IPS DF 19.7 (cell line): ENCODE data around the gene SLCO2B1.
"Not testable (repeated sequence)": the region's sequence is repeated elsewhere in the genome, so short reads cannot be mapped to it uniquely, and the experiment has no call there.

ENCODE experiments used
- DNase-seq: peaks from one replicate; pipeline ENCODE4 v3.0.0-alpha.2; 2013; ENCODE audit warnings: low read depth, low spot score

Gene SLCO2B1, protein sequence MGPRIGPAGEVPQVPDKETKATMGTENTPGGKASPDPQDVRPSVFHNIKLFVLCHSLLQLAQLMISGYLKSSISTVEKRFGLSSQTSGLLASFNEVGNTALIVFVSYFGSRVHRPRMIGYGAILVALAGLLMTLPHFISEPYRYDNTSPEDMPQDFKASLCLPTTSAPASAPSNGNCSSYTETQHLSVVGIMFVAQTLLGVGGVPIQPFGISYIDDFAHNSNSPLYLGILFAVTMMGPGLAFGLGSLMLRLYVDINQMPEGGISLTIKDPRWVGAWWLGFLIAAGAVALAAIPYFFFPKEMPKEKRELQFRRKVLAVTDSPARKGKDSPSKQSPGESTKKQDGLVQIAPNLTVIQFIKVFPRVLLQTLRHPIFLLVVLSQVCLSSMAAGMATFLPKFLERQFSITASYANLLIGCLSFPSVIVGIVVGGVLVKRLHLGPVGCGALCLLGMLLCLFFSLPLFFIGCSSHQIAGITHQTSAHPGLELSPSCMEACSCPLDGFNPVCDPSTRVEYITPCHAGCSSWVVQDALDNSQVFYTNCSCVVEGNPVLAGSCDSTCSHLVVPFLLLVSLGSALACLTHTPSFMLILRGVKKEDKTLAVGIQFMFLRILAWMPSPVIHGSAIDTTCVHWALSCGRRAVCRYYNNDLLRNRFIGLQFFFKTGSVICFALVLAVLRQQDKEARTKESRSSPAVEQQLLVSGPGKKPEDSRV

DNA sequence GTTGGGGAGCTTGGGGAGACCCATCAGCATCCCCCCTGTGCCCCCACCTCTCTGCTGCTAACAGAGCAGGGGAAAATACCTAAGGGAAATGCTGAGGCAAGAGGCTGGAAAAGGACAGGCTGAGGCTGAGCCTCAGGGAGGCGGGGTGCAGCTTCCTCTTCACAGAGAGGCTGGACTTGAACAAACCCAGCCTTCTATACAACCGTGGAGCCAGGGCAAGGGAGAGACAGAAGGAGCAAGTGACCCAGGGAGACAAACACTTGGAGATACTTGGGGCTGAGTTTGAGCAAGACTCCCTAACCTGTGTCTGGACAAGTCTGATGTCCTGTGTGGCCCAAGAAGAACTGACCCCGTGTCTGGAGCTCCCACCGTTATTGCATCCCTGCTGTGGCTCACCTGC lies at the start of gene SLCO2B1:
Gene SLCO2B1 (plus strand): TSS at position 229 of the 400 bp plus-strand sequence. CDS start 275 bp downstream, outside the sequence.
- no peak for DNase-seq

DNA sequence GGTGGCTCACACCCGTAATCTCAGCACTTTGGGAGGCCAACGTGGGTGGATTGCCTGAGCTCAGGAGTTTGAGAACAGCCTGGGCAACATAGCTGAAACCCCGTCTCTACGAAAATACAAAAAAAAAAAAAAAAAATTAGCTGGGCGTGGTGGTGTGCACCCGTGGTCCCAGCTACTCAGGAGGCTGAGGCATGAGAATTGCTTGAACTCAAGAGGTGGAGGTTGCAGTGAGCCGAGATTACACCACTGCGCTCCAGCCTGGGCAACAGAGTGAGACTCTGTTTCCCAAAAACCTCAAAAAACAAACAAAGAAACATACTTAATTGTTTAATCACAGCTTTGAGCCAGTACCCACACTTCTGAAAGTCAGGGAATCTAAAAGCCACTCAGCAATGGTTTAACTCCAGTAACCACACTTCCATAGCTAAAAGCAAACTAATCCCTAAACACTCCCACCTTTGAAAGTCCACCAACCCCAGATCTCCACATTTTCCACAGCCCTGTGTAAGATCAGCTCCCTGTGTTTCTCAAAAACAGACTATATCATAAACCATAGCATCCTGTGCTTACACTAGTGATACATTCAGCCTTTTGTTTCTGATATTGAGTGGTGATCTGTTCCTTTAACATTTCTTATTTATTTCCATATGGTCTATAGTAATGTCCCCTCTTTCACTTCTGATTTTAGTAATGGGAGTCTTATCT lies 49.3 kb upstream of the SLCO2B1 start:
- no peak for DNase-seq

DNA sequence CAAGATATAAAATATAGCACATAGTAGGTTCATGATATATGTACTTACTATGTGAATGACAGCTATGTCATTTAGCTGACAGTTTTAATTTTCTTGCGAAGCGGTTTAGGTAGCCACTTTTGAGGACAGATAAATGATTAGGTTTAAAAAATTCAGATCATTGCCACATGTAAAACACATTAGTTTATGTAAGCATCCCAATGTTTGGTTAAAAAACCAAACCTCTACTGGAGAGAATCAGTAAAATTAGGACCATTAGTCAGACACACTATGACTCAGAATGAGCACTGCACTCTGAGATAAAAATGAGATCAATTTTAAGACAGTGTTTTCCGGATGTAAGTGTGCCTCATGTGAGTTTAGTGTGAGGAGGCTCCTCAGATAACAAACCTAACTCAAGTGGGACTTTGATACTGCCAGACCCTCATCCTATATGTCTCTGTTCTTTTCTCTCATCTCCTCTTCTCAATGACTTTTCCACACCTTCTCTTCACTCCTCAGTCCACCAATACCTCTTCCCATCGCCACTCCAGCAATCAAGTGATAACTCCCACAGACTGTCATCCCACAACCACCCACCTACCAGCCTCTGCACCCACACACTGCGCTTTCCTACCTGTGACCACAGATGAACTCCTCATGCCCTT lies 47.4 kb upstream of the SLCO2B1 start:
- no peak for DNase-seq

DNA sequence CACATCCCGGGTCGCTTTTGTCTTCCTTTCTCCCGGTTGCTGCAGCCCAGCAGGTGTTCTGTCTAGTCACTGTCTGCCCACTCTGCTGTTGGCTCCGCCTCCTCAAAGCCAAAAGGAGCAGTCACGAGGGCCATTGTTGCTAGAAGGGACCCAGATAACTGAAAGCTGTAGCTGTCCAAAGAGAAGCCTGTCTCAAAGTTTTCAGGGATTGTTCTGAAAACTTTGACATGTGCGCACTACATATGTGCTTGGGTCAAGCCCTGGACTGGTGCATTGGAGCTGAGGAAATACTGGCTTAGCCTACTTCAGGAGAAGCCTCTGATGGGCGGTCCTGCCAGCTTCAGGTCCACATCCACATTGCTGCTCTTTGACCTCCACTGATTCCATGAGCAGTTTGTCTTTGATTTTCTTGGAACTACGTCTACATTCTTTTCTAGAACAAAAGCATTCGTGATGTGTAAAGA lies 45.4 kb upstream of the SLCO2B1 start:
- DNase-seq, result peak; percentile 74

DNA sequence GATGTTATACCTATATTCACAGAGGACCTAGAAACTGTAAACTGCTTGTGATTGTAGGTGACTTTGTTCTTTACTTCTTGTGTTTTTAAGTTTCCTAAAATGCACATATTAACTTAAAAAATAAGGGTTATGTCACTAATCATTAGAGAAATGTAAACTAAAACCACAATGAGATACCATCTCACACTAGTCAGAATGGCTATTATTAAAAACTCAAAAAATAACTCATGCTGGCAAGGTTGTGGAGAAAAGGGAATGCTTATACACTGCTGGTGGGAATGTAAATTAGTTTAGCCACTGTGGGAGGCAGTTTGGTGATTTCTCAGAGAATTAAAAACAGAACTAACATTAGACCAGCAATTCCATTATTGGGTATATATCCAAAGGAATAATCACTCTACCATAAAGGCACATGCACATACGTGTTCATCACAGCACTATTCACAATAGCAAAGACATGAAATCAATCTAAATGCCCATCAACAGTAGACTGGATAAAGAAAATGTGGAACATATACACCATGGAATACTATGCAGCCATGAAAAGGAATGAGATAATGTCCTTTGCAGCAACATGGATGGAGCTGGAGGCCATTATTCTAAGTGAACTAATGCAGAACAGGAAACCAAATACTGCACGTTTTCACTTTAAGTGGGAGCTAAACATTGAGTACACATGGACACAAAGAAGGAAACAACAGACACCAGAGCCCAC lies 44.8 kb upstream of the SLCO2B1 start:
- not testable (repeated sequence) for DNase-seq

DNA sequence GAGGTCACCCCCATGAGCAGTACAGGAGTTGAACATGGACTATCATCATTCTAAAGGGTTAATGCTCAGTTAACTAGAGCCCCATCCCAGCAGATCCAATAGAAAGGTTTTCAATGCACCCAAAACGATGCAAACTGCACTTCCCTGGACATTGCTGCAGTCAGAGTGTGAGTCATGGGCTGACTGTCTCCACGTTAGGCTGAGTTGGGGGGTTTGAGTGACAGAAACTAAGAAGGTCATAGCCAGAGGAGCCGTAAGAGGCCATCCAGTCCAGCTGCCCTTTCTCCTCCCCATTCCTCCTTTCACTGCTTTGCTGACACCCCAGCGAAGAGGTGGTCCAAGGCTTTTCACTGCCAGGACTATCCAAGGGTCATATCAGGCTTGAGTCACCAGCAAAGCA lies 43.7 kb upstream of the SLCO2B1 start:
- DNase-seq, result no peak

DNA sequence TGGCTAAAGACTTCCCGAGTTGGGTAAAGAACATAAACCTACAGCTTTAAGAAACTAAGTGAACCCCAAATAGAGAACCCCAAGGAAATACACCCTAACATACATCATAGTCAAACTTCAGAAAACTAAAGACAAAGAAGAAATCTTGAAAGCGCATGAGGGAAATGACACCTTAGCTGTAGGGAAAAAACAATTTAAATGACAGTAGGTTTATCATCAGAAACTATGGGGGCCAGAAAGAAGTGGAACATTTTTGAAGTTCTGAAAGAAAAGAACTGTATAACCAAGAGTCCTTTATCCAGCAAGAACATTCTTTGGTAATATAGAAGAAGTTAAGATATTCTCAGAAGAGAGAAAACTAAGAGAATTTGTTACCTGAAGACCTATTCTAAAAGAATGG lies 38.7 kb upstream of the SLCO2B1 start:
- DNase-seq, result no peak

DNA sequence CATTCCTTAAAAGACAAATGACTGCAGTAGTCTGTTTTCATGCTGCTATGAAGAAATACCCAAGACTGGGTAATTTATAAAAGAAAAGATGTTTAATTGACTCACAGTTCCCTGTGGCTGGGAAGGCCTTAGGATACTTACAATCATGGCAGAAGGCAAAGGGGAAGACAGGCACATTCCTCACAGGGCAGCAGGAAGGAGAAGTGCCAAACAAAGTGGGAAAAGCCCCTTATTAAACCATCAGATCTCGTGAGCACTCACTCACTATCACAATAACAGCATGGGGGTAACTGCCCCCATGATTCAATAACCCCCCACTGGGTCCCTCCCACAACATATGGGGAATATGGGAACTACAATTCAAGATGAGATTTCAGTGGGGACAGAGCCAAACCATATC lies 37.9 kb upstream of the SLCO2B1 start:
- DNase-seq, result no peak

DNA sequence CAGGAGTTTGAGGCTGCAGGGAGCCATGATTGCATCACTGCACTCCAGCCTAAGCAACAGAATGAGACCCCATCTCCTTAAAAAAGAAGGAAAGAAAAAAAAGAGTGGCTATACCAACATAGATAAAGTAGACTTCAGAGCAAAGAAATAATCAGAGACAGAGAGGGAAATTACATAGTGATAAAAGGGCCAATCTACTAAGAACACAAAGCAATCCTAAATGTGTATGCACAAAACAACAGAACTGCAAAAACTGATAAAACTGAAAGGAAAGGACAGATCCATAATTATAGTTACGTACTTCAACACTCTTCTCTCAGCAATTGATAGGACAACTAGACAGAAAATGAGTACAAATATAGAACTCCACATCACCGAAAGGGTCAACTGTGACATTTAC lies 36.4 kb upstream of the SLCO2B1 start:
- no peak for DNase-seq

DNA sequence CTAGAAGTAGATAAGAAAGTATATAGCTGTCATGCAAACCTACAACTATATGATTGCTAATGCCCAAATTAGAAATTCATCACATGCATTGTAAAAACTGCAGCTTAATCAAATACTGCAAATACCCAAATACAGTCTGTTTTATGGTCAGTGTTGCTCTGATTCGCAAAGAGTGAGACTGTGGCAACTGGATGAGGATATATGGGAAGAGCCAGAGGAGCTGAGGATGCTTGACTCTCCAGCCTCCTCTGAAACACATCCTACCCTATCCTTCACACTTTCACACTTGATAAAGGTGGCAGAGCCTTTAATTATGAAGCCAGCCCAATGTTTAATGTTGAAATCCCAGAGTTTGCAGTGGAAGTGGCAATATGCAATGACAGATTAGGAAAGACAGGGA lies 32.3 kb upstream of the SLCO2B1 start:
- no peak for DNase-seq

DNA sequence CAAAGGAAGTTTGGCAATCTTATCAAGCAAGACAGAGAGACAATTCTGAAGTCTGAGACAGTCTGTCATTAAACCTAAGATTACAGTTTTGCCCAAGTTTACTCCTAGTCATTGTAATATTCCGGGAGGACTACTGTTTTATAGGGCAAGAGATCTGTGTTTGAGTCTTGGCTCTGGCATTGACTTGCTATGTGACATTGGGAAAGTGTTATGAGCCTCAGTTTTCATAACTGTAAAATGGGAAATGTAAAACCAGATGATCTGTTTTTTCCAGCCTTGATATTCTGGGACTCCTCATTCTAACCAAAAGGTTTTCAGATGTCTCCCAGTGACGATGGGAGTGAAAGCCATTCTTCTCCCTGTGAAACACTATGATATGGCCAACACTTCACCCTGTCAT lies 24.3 kb upstream of the SLCO2B1 start:
- DNase-seq, result no peak

DNA sequence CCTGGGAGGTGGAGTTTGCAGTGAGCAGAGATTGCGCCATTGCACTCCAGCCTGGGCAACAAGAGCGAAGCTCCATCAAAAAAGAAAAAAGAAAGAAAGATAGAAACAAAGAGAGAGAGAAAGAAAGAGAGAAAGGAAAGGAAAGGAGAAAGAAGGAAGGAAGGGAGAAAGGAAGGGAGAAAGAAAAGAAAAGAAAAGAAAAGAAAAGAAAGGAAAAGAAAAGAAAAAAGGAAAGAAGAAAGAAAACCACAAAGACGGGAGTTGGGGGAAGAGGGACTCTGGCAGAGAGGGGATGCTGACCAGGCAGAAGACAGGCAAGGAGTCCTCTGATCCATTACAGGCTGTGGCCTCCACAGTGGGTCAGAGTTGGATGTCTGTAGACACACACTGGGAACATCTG lies 18.8 kb upstream of the SLCO2B1 start:
- no peak for DNase-seq

DNA sequence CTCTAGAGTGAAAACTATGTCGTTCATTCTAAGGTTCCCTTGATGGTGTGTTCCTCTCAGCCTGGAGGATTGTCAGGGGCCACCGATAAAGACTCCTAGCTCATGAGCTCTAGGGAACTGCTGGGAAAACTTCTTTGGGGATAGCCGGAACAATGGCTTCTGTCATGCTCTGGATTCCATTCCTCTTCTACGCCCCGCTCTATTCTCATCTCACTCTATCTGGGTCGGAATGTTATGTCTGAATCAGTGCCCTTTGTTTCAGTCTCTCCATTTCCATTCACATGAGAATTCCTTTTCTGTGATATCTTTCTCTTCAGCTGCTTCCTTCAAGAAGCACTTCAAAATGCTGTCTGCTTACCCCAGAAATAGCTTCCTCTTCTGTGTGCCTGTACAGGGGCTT lies 16.9 kb upstream of the SLCO2B1 start:
- no peak for DNase-seq

DNA sequence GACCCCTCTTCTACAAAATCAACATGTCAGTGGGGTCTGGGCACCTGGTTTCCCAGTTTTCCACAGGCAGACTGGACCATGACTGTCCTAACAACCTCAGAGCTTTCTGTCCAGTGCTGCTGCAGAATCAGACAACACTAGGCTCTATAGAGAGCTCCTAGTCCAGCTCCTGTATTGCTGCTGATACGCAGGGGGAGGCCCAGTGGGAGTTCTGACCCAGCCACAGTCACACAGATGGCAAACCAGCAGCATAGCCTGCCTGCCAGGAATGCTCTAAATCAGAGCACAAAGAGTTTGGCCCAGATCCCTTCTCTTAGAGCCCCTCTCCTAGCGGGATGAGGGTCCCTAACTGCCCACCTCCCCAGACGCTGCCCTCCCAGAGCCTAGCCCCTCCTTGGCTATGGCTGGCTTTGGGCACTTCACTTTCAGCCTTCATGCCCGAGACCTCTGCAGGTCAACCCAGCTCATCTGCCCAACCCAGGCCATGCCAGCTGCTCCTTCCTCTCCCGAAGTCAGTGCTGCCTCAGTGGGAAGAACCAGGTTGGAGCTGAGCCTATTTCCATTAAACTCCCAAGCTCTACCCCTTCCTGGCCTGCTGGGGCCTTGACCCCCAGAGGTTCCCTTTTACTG lies 15.8 kb upstream of the SLCO2B1 start:
- DNase-seq, result no peak

DNA sequence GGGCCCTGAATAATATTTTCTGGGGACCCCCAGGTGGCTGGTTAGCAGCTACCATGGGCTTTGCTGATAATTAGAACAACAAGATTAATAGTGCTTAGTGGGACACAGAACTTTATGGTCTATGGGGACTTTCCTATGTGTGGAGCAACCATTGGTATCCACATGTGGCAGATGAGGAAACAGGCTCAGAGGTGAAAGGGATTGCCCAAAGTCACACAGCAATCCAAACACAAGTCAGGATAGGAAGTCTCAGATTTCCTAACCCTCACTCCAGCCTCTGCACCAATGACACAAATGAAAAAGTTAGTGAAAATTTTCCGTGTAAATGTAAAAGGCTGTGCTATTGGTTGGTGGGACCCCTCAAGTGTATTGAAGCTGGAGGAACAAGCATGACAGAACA lies 15.3 kb upstream of the SLCO2B1 start:
- no peak for DNase-seq

DNA sequence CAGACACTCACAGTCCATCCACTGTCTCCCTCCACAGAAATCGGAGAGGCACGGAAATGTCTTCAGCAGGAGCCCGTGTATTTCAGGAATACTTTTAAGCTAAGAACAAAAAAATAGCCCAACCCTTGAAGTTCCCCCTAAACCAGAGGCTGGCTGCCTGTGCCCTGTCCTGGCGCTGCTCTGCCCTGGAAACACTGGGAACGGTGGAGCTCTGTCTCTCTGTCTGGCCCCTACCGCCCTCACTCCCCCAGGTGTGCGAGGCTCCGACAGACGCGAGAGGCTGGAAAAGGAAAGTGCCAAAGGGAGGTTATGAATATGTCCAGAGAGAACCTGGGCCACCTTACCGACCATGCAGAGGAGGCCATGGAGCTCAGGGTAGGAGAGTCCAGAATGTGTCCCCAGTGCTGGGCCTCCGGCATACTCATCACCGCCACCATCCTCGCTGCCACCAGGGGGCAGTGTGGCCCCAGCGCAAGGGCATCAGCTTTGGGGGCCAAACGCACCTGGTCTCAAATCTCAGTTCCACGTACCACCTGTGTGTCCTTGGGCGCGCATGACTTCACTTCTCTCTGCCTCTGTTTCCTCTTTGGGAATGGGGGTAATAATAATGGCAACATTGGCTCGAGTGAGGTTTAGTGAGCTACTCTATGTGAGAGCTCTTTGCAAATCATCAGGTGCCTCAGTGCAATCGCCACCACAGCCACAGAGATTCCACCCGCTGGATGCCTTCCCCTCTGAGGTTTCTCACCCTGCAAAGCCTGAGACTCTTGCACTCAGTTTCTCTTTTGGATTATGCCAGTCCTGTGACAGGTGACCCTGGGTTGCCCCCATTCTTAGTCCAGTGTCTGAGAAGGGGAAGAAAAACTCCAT lies 10.4 kb upstream of the SLCO2B1 start:
- peak; percentile 40 for DNase-seq

DNA sequence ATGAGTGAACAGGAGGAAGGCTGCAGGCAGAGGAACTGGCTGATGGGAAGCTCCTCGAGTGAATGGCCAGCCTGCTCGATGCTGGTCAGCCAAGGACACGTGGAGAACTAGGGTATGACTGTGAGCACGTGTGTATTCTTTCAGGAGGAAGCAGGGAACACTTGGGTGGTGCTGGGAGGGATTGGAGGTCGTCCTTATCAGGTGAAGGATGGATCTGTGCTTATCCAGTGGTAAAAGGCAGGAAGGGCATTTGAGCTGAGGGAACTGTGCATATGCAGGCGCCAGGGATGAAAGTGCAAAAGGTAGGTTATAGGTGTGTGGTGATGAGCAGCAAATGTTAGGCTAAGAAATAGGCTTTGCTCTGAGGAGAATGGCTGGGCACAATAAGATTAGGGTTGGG lies 9.7 kb upstream of the SLCO2B1 start:
- no peak for DNase-seq

DNA sequence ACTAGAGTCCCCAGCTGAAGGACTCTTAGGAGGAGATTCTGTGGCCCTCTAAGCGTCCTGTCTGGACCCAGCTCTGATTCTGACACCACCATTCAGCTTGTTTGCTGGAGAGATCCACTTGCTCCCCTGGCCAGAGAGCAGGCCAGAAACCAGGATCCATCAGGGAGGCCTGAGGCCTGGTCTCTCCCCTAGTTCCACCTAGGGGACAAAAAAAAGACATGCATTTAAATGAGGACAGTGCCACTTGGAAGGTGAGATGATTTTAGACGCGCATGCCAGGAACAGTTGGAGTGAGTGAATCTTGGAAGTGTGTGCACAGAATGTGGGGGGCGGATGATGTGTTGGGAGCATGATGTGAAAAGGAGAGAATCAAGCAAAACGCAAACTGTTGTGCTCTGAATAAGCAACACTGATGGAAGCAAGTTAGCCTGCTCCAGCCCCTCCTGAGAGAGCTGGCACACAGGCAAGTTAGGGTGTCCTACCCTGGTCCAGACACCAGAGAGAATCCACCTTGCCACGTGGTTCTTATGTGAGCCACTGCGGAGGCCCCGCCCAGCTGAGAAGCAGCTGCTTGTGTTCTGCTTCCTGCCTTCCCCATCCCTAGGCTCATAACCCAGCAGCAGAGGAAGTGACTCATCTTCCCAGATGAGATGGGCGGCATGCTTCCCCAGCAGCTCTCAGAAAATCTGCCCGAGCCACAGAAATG lies 8.0 kb upstream of the SLCO2B1 start:
- DNase-seq, result peak; percentile 71

DNA sequence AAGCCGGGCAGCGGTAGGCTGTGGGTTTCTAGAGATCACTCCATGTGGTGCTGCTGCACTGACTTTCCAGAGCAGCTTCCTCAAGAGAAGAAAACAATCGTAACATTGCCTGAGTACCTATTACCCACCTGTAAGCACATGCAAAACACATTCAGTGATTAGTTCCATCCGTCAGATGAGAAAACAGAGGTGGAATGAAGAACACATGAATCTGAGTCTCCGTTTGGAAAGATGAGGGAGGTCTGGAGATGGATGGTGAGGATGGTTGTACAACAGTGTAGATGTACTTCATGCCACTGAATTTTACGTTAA lies 7.5 kb upstream of the SLCO2B1 start:
- no peak for DNase-seq

DNA sequence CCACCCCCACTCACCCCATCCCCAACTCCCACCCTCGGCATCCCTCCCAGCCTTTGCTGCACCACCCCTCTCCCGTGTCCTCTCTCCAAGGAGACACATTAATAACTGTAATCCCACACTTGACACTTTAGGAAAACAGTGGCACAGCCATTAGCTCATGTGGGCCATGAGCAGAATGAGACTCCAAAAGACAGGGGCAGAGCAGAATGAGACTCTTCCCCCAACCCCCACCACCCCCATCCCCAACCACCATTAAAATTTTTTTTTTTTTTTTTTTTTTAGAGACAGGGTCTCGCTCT lies 6.2 kb upstream of the SLCO2B1 start:
- no peak for DNase-seq
